ENCODE results near the gene FRMD4A. TPM values are rescaled to one million over a fixed set of nuclear protein-coding genes. Genes with fewer than 3 reads are reported as not detected.

The FRMD4A gene
- total RNA-seq, 1 donor from 2014 or later, result 28.2 TPM

DNA sequence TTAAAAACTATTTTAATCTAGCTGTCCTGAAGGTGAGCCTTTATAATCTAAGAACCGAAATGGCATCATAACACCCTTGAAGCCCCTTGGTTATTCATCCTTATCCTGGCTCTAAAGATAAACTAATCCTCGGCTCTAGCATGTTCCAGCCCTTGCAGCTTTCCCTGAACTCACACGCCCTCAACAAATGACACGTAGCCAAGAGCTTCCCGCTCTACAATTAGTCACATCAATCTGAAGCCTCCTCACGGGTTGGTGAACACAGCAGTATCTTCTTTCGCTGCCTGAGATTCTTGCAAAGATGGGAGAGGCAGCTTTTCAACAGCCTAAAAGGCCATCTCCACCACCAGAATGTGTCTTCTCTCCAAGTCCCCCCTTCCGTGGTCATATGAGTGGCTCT lies 4.1 kb downstream of the FRMD4A start:
- no peaks in the 10 kb centered on the region for H3K36me3 ChIP-seq (ENCODE audit: control insufficient read depth, insufficient read depth, low read length)
- peak; percentile 14 for DNase-seq (ENCODE audit: low read depth)
- TF ChIP-seq, protein P1, sequence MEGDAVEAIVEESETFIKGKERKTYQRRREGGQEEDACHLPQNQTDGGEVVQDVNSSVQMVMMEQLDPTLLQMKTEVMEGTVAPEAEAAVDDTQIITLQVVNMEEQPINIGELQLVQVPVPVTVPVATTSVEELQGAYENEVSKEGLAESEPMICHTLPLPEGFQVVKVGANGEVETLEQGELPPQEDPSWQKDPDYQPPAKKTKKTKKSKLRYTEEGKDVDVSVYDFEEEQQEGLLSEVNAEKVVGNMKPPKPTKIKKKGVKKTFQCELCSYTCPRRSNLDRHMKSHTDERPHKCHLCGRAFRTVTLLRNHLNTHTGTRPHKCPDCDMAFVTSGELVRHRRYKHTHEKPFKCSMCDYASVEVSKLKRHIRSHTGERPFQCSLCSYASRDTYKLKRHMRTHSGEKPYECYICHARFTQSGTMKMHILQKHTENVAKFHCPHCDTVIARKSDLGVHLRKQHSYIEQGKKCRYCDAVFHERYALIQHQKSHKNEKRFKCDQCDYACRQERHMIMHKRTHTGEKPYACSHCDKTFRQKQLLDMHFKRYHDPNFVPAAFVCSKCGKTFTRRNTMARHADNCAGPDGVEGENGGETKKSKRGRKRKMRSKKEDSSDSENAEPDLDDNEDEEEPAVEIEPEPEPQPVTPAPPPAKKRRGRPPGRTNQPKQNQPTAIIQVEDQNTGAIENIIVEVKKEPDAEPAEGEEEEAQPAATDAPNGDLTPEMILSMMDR (IDR thresholded peaks at IDR 0.05; ENCODE audit: insufficient read depth, low read length, poor library complexity, severe bottlenecking), result no peak
- H3K4me3 ChIP-seq (ENCODE audit: low read depth, low read length), result no peak overlapping the region
- peaks cover 5% of the 10 kb centered on the region for H3K27me3 ChIP-seq (ENCODE audit: control insufficient read depth, insufficient read depth, low read length)

DNA sequence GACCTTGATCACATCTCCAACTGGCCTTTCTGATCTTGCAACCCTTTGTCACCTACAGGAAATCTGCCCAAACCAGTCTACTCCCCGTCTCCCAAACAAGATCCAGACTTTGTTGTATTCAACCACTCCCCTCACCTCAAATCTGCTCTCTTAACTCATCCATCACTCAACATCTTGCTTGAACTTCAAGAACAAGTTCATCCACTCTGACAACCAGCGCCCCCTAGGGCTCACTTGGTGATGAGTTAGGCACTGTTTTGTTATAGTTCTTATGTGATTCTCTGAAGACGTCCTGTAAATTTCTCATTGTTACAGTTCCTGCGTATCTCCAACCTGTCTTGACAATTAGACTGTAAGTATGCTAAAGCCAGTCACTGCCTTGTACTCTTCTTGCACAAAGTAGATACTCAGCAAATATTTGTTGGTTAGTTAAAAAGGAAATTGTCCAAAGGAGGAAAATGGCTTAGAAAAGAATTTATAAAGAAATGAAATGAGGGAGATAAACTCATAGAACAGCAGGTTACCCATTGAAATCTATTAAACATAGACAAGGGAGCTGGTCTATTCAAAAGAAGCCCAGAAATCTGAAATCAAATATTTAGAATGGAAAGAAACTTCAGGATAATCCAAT lies 5.3 kb downstream of the FRMD4A start:
- no peak for DNase-seq (ENCODE audit: low read depth)
- Histone ChIP-seq H3K36me3 (ENCODE audit: control insufficient read depth, insufficient read depth, low read length) (no peaks in the 10 kb centered on the region), H3K4me3 (ENCODE audit: low read depth, low read length) (no peak overlapping the region), H3K27me3 (ENCODE audit: control insufficient read depth, insufficient read depth, low read length) (peaks cover 3% of the 10 kb centered on the region)
- TF ChIP-seq, protein P1 (IDR thresholded peaks at IDR 0.05; ENCODE audit: insufficient read depth, low read length, poor library complexity, severe bottlenecking), result peak; percentile 31

DNA sequence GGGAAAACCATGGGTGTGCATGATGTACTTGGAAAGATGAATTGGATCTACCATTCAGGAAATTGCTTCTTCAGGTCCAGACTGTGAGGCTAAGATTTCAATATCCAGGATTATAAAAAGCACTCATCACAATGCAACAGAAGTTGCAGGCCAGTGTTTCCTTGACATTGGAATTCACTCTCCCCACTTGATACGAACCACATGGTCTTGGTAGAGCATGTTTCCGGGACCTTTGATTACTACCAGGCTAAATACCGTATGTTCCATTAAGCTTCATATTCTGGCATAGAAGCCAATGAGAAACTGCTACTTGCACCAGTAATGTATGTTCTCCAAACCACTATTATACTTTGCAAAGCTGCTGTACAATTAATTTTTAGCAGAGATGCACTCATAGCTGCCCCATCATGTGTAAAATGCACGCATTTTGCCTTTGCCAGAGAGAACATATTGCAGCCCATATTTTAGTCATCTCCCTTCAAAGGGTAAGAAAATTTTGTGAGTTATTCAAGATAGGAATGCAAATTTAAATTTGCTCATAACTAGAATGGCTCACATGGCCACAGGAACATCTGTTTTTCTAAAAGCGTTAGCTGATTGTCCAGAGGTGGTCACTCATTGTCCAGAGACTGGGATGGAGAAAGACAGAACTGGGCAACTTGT lies 8.1 kb downstream of the FRMD4A start:
- TF ChIP-seq, protein P1 (IDR thresholded peaks at IDR 0.05; ENCODE audit: insufficient read depth, low read length, poor library complexity, severe bottlenecking), result no peak
- peaks cover 2% of the 10 kb centered on the region for H3K27me3 ChIP-seq (ENCODE audit: control insufficient read depth, insufficient read depth, low read length)
- no peaks in the 10 kb centered on the region for H3K36me3 ChIP-seq (ENCODE audit: control insufficient read depth, insufficient read depth, low read length)
- H3K4me3 ChIP-seq (ENCODE audit: low read depth, low read length), result no peak overlapping the region
- no peak for DNase-seq (ENCODE audit: low read depth)

DNA sequence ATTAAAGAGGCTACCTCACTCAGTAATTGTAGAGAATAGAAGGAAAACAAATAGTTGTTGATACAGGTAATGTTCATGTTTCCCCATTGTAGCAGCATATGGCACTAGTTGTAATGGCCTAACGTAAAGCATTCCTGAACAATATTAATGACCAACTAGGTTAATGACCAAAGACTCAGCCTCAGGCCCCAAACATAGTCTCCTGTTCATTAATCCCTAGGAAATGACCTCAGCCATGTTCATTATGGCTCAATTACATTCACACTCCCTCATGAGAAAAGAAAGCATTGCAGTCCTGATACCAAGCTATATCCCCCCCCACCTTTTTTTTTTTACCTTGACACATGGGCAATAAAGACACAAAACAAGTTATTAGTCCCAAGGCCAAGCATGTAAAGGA lies 12.7 kb downstream of the FRMD4A start:
- Histone ChIP-seq H3K27me3 (ENCODE audit: control insufficient read depth, insufficient read depth, low read length) (no peaks in the 10 kb centered on the region), H3K4me3 (ENCODE audit: low read depth, low read length) (no peak overlapping the region), H3K36me3 (ENCODE audit: control insufficient read depth, insufficient read depth, low read length) (no peaks in the 10 kb centered on the region)
- no peak for DNase-seq (ENCODE audit: low read depth)
- TF ChIP-seq, protein P1 (IDR thresholded peaks at IDR 0.05; ENCODE audit: insufficient read depth, low read length, poor library complexity, severe bottlenecking), result no peak

DNA sequence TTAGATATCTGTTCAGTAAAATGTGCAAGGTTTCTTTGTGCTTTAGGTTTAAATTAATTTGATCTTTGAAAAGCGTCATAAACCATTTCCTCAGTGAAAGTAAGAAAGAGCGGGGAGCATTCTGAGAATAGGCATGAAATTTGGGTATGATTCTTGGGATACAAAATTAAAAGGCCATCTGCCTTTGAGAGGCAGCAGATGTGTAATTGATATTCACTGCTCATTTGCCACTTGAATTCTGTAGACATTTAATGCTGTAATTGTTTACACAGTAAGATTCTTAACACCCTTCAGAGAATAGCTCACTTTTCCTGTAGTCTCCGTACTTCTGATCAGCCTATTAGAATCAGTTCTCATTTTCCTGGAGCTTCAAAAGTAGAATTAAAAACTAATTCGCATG lies 18.7 kb downstream of the FRMD4A start:
- TF ChIP-seq, protein P1 (IDR thresholded peaks at IDR 0.05; ENCODE audit: insufficient read depth, low read length, poor library complexity, severe bottlenecking), result no peak
- DNase-seq (ENCODE audit: low read depth), result no peak
- Histone ChIP-seq H3K4me3 (ENCODE audit: low read depth, low read length) (no peak overlapping the region), H3K27me3 (ENCODE audit: control insufficient read depth, insufficient read depth, low read length) (no peaks in the 10 kb centered on the region), H3K36me3 (ENCODE audit: control insufficient read depth, insufficient read depth, low read length) (no peaks in the 10 kb centered on the region)
